ENCODE measurements around the gene CERCAM. TPM values are rescaled to one million over a fixed set of nuclear protein-coding genes. Genes with fewer than 3 reads are reported as not detected.

The CERCAM gene
- total and polyA plus RNA-seq, 2 of the 4 experiments (the other 2 are of a cell fraction): 15.1 to 118 TPM

DNA sequence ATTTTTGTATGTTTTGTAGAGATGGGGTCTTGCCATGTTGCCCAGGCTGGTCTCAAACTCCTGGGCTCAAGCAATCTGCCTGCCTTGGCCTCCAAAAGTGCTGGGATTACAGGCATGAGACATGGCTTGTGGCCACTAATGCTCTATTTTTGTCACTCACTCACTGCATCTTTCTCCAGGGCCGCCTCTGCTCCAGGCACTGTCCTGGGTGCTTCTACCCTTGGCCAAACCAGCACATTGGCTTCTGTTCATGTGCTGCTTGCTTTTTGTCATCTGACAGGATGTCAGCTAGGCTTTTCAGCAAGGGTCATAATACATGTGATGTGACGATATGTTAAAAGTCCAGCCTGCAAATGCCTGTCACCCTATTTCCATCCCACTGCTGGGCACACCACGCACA is 38.4 kb downstream of the CERCAM start:
- Histone ChIP-seq H4K91ac (ENCODE audit: insufficient read depth, low read depth, low read length) (no peak overlapping the region), H4K8ac (ENCODE audit: low read depth in 2 of 2, low read length in 2 of 2) (no peak overlapping the region), H2AFZ (replicated peaks; ENCODE audit: low read length, poor library complexity) (no peak overlapping the region), H2BK120ac (ENCODE audit: low read depth, low read length) (no peak overlapping the region), H3K4ac (ENCODE audit: low read depth, low read length) (no peak overlapping the region), H3K79me1 (ENCODE audit: low read depth in 1 of 2, low read length in 2 of 2) (peaks cover 13 to 28% of the 10 kb centered on the region in 2 experiments), H3K4me2 (ENCODE audit: low read depth, low read length) (no peak overlapping the region), H2BK5ac (ENCODE audit: low read depth, low read length, poor library complexity, severe bottlenecking) (no peak overlapping the region), H3K9ac (ENCODE audit: low read depth, low read length) (no peak overlapping the region), H4K20me1 (ENCODE audit: insufficient read depth, low read length) (0 out of 2 replicates have a peak, but pooled peaks cover 4% of the 10 kb centered on the region), H2AK5ac (ENCODE audit: low read depth, low read length) (no peak overlapping the region), H3K18ac (ENCODE audit: low read depth, low read length) (no peak overlapping the region), H2BK20ac (ENCODE audit: low read depth, low read length) (no peak overlapping the region), H3K4me3 (ENCODE audit: insufficient read depth, low read depth, low read length) (no peak overlapping the region), H3K27me3 (ENCODE audit: control insufficient read depth, insufficient read depth, low read length) (no peaks in the 10 kb centered on the region), H3K4me1 (ENCODE audit: control insufficient read depth, insufficient read depth, low read length) (peaks cover 6% of the 10 kb centered on the region; the same call in 1 of the 2 replicates), H2AK9ac (replicated peaks; ENCODE audit: low read depth, low read length, poor library complexity) (no peak overlapping the region), H3K14ac (replicated peaks; ENCODE audit: low read depth, low read length) (no peak overlapping the region), H3K36me3 (ENCODE audit: control insufficient read depth, insufficient read depth, low read length) (peaks cover 26% of the 10 kb centered on the region), H2BK15ac (ENCODE audit: low read depth, low read length) (no peak overlapping the region), H3K27ac (ENCODE audit: insufficient read depth, low read length) (no peak overlapping the region), H3K56ac (ENCODE audit: extremely low read depth, insufficient read depth, low read length) (no peak overlapping the region), H4K5ac (ENCODE audit: low read depth, low read length) (no peak overlapping the region), H3K23ac (ENCODE audit: low read depth, low read length) (no peak overlapping the region), H3K9me3 (ENCODE audit: control insufficient read depth, insufficient read depth, low read length) (no peaks in the 10 kb centered on the region), H3K9me1 (ENCODE audit: insufficient read depth, low read length) (no peaks in the 10 kb centered on the region)
- dilution Hi-C loops (cut with HindIII; ENCODE audit: low sequenced_read_pairs, unreplicated experiment) (no loop called here), in situ Hi-C loops (cut with MboI; ENCODE audit: low sequenced_read_pairs) (no loop called here), intact Hi-C loops (cut with micrococcal nuclease) (no loop called here)
- WGBS, 2 experiments (ENCODE audit: extremely low coverage in 2 of 2, insufficient read length in 1 of 2): 93% methylated on average over 3 of the region's 3 CpGs; no CpG with 5 or more reads in 1 of the 2 experiments
- ChIA-PET POLR2A (ENCODE audit: unreplicated experiment) (no interaction called here), CTCF (interaction anchor here (0.6 kb wide), 1 partner anchor 49 kb away, joined by 3 read pairs; no protein-coding TSS in a partner anchor)
- TF ChIP-seq MXI1 (IDR thresholded peaks at IDR 0.05; ENCODE audit: borderline replicate concordance, low read depth, low read length) (no peak), RFX5 (IDR thresholded peaks at IDR 0.05; ENCODE audit: low read depth, low read length) (no peak), FOS (IDR thresholded peaks at IDR 0.05; ENCODE audit: low read depth, low read length) (no peak), MAFK (IDR thresholded peaks at IDR 0.05; ENCODE audit: low read depth, low read length) (no peak), CHD1 (IDR thresholded peaks at IDR 0.05; ENCODE audit: low read depth, low read length) (no peak), MAZ (IDR thresholded peaks at IDR 0.05; ENCODE audit: borderline replicate concordance, low read depth, low read length) (no peak), NFE2L2 (IDR thresholded peaks at IDR 0.05; ENCODE audit: low read depth, low read length) (no peak), BHLHE40 (IDR thresholded peaks at IDR 0.05; ENCODE audit: low read depth, low read length) (no peak), SMC3 (IDR thresholded peaks at IDR 0.05; ENCODE audit: low read depth, low read length) (no peak), RAD21 (IDR thresholded peaks at IDR 0.05; ENCODE audit: low read length) (no peak), POLR2A (IDR thresholded peaks at IDR 0.05; ENCODE audit: low read depth, low read length) (no peak), CEBPB (IDR thresholded peaks at IDR 0.05; ENCODE audit: low read depth, low read length) (no peak), RCOR1 (IDR thresholded peaks at IDR 0.05; ENCODE audit: insufficient replicate concordance, low read length) (no peak)
- TF ChIP-seq, protein P1, sequence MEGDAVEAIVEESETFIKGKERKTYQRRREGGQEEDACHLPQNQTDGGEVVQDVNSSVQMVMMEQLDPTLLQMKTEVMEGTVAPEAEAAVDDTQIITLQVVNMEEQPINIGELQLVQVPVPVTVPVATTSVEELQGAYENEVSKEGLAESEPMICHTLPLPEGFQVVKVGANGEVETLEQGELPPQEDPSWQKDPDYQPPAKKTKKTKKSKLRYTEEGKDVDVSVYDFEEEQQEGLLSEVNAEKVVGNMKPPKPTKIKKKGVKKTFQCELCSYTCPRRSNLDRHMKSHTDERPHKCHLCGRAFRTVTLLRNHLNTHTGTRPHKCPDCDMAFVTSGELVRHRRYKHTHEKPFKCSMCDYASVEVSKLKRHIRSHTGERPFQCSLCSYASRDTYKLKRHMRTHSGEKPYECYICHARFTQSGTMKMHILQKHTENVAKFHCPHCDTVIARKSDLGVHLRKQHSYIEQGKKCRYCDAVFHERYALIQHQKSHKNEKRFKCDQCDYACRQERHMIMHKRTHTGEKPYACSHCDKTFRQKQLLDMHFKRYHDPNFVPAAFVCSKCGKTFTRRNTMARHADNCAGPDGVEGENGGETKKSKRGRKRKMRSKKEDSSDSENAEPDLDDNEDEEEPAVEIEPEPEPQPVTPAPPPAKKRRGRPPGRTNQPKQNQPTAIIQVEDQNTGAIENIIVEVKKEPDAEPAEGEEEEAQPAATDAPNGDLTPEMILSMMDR (conservative IDR thresholded peaks at IDR 0.05; ENCODE audit: low read depth, low read length): no peak
- TF ChIP-seq, protein P2, sequence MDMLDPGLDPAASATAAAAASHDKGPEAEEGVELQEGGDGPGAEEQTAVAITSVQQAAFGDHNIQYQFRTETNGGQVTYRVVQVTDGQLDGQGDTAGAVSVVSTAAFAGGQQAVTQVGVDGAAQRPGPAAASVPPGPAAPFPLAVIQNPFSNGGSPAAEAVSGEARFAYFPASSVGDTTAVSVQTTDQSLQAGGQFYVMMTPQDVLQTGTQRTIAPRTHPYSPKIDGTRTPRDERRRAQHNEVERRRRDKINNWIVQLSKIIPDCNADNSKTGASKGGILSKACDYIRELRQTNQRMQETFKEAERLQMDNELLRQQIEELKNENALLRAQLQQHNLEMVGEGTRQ (IDR thresholded peaks at IDR 0.05; ENCODE audit: low read depth, low read length): no peak
- TF ChIP-seq, protein P3, sequence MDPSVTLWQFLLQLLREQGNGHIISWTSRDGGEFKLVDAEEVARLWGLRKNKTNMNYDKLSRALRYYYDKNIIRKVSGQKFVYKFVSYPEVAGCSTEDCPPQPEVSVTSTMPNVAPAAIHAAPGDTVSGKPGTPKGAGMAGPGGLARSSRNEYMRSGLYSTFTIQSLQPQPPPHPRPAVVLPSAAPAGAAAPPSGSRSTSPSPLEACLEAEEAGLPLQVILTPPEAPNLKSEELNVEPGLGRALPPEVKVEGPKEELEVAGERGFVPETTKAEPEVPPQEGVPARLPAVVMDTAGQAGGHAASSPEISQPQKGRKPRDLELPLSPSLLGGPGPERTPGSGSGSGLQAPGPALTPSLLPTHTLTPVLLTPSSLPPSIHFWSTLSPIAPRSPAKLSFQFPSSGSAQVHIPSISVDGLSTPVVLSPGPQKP (IDR thresholded peaks at IDR 0.05; ENCODE audit: borderline replicate concordance, low read depth, low read length): no peak
- ATAC-seq (ENCODE audit: low read depth) (no peak), DNase-seq (no peak)
- BruUV-seq (replicated peaks): no TSS peak

Measured in IMR-90 (cell line).